T-helper 17 cell (primary cell): ENCODE data around the gene CTTNBP2NL. TPM values are rescaled to one million over a fixed set of nuclear protein-coding genes. Genes with fewer than 3 reads are reported as not detected.
"Not testable (repeated sequence)": the region's sequence is repeated elsewhere in the genome, so short reads cannot be mapped to it uniquely, and the experiment has no call there.

Source experiments
- ATAC-seq: fragments of 150-1000 bp; cut with Tn5 transposase; 2 replicates; pipeline ENCODE4 v1.10.0; 2021; ENCODE audit warnings: mild to moderate bottlenecking, moderate library complexity
- DNase-seq, 3 donors: peaks; one replicate each; pipeline versions ENCODE4 v3.0.0 to v3.0.0-alpha.2; 2020 to 2021
- H3K9me3 ChIP-seq: one replicate; pipeline ENCODE4 v1.7.0; 2013; ENCODE audit warnings: low read length, mild to moderate bottlenecking; ENCODE audit not compliant: control insufficient read depth, poor library complexity, severe bottlenecking
- H3K27ac Mint-ChIP-seq: one replicate; pipeline ENCODE4 v1.8.0; 2022; ENCODE audit warnings: mild to moderate bottlenecking, moderate library complexity, mixed read lengths
- H3K27me3 Mint-ChIP-seq: one replicate; pipeline ENCODE4 v1.8.0; 2022; ENCODE audit warnings: mixed read lengths
- H3K36me3 Mint-ChIP-seq: one replicate; pipeline ENCODE4 v1.8.0; 2022; ENCODE audit warnings: low read depth, mixed read lengths
- H3K4me1 Mint-ChIP-seq: one replicate; pipeline ENCODE4 v1.8.0; 2022; ENCODE audit warnings: mild to moderate bottlenecking, mixed read lengths
- H3K4me3 Mint-ChIP-seq: one replicate; pipeline ENCODE4 v1.8.0; 2022; ENCODE audit warnings: mild to moderate bottlenecking, moderate library complexity, mixed read lengths
- total RNA-seq, 4 donors: library from RNA in 2 of 4; stranded (reverse) in 2 of 4; gene quantifications; one replicate each; pipeline ENCODE4 v1.2.3 and lab custom pipeline; 2022 to 2026

CTTNBP2NL gene
- total RNA-seq, 2 donors from 2014 or later, result 0.45 to 0.91 TPM

- H3K27ac Mint-ChIP-seq, result peak overlapping the region; percentile 75
- DNase-seq (peak; percentile 68 to 83 (median 74)), ATAC-seq (peak; percentile 94)
- no peaks in the 10 kb centered on the region for H3K9me3 ChIP-seq
- no peaks in the 10 kb centered on the region for H3K36me3 Mint-ChIP-seq
- peaks cover 7% of the 10 kb centered on the region for H3K4me1 Mint-ChIP-seq
- H3K4me3 Mint-ChIP-seq, result peak overlapping the region; percentile 88
- peaks cover 52% of the 10 kb centered on the region for H3K27me3 Mint-ChIP-seq
These were observed 70.2 kb downstream of the CTTNBP2NL start for GRCh38 chr1:112466078-112466660.

DNA sequence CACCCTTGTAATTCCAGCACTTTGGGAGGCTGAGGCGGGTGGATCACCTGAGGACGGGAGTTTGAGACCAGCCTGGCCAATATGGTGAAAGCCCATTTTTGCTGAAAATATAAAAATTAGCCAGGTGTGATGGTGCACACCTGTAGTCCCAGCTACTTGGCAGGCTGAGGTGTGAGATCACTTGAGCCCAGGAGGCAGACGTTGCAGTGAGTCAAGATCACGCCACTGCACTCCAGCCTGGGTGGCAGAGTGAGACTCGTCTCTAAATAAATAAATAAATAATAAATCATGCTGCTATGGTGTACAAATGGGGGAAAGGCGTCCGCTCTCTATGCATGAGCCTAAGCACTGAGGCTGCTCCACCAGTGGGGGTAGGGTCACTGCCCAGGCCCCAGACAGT is 74.3 kb downstream of the CTTNBP2NL start:
- H3K27ac Mint-ChIP-seq, H3K4me1 Mint-ChIP-seq, ATAC-seq, DNase-seq, H3K9me3 ChIP-seq, H3K36me3 Mint-ChIP-seq, H3K4me3 Mint-ChIP-seq: not testable (repeated sequence)
- H3K27me3 Mint-ChIP-seq, result peaks cover 54% of the 10 kb centered on the region

DNA sequence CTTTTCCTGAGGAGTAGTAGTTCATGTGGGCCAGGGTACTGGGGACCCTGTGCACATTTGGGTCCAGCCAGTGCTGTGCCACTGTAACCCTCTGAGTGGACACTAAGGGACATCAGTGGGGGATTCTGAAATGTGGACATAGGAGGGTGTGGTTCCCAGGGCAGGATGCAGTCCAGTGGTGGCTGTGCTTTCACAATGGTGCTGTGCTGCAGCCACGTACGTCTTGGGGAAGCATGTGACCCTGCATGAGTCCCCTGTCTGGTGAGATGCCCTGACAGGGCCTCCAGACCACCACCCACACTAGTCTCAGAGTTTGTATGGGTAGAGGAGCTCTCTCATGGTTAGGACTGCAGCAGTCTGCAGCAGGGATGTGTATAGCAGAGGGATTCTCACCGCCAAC is 75.0 kb downstream of the CTTNBP2NL start:
- Mint-ChIP-seq H3K36me3 (no peaks in the 10 kb centered on the region), H3K27ac (no peak overlapping the region), H3K4me3 (no peak overlapping the region), H3K4me1 (peaks cover 4% of the 10 kb centered on the region), H3K27me3 (peaks cover 54% of the 10 kb centered on the region)
- DNase-seq, result no peak
- no peaks in the 10 kb centered on the region for H3K9me3 ChIP-seq
- no peak for ATAC-seq

- Mint-ChIP-seq H3K4me1 (no peaks in the 10 kb centered on the region), H3K36me3 (no peaks in the 10 kb centered on the region), H3K4me3 (no peak overlapping the region), H3K27me3 (peaks cover 54% of the 10 kb centered on the region), H3K27ac (no peak overlapping the region)
- ATAC-seq (no peak), DNase-seq (no peak)
- H3K9me3 ChIP-seq, result no peaks in the 10 kb centered on the region
These were observed 76.1 kb downstream of the CTTNBP2NL start for GRCh38 chr1:112472142-112472541.

GRCh38 chr1:112477550-112477949 is 81.5 kb downstream of the CTTNBP2NL start:
- no peaks in the 10 kb centered on the region for H3K4me1 Mint-ChIP-seq
- no peak for ATAC-seq
- no peak overlapping the region for H3K4me3 Mint-ChIP-seq
- H3K9me3 ChIP-seq, result no peaks in the 10 kb centered on the region
- H3K27ac Mint-ChIP-seq, result no peak overlapping the region
- peaks cover 21% of the 10 kb centered on the region for H3K27me3 Mint-ChIP-seq
- no peak for DNase-seq
- peaks cover 2% of the 10 kb centered on the region for H3K36me3 Mint-ChIP-seq

DNA sequence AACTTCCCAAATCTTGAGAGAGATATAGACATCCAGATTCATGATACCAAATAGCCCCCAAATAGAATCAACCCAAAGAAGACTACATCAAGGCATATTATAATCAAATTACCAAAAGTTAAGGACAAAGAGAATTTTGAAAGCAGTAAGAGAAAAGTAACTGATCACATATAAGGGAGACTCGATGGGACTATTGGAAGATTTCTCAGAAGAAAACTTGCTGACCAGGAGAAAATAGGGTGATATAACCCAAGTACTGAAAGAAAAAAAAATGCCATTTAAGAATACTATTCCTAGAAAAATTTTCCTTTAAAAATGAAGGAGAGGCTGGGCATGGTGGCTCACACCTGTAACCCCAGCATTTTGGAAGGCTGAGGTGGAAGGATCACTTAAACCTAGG is 82.3 kb downstream of the CTTNBP2NL start:
- Mint-ChIP-seq H3K4me1 (no peaks in the 10 kb centered on the region), H3K36me3 (peaks cover 2% of the 10 kb centered on the region), H3K4me3 (no peak overlapping the region), H3K27me3 (peaks cover 13% of the 10 kb centered on the region), H3K27ac (no peak overlapping the region)
- no peak for DNase-seq
- no peaks in the 10 kb centered on the region for H3K9me3 ChIP-seq
- ATAC-seq, result no peak

GRCh38 chr1:112486063-112486462 is 90.0 kb downstream of the CTTNBP2NL start:
- DNase-seq, H3K36me3 Mint-ChIP-seq, H3K9me3 ChIP-seq, ATAC-seq, H3K27ac Mint-ChIP-seq, H3K4me3 Mint-ChIP-seq, H3K4me1 Mint-ChIP-seq: not testable (repeated sequence)
- H3K27me3 Mint-ChIP-seq, result peaks cover 28% of the 10 kb centered on the region

- not testable (repeated sequence) for ATAC-seq, DNase-seq, H3K36me3 Mint-ChIP-seq, H3K27ac Mint-ChIP-seq, H3K4me1 Mint-ChIP-seq, H3K4me3 Mint-ChIP-seq, H3K9me3 ChIP-seq
- peaks cover 34% of the 10 kb centered on the region for H3K27me3 Mint-ChIP-seq
These were observed 91.7 kb downstream of the CTTNBP2NL start for GRCh38 chr1:112487686-112488085.

GRCh38 chr1:112488141-112488540 is 92.1 kb downstream of the CTTNBP2NL start:
- H3K9me3 ChIP-seq, result no peaks in the 10 kb centered on the region
- no peak for DNase-seq
- Mint-ChIP-seq H3K36me3 (no peaks in the 10 kb centered on the region), H3K4me1 (peaks cover 5% of the 10 kb centered on the region), H3K27me3 (peaks cover 38% of the 10 kb centered on the region), H3K27ac (no peak overlapping the region), H3K4me3 (no peak overlapping the region)
- no peak for ATAC-seq

DNA sequence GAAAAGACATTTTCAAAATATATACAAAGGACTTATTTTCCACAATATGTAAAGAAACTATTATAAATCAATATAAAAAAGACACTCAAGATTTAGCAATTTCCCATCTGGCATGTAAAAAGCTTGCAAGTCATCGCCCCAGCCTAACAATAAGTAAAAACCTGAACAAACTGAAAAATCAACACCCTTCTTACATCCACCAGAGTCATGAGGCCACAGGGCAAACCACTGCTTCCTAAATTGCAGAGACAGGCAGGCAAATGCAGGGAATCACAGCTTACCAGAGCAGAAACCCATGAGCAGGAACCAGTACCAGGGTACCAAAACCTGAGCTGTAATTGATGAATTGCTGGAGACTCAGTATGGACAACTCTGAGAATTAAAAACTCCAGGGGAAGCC is 96.1 kb downstream of the CTTNBP2NL start:
- no peaks in the 10 kb centered on the region for H3K9me3 ChIP-seq
- H3K4me3 Mint-ChIP-seq, result no peak overlapping the region
- peaks cover 59% of the 10 kb centered on the region for H3K27me3 Mint-ChIP-seq
- no peak for ATAC-seq
- no peak overlapping the region for H3K27ac Mint-ChIP-seq
- peaks cover 10% of the 10 kb centered on the region for H3K4me1 Mint-ChIP-seq
- peaks cover 2% of the 10 kb centered on the region for H3K36me3 Mint-ChIP-seq
- DNase-seq, result no peak

- no peaks in the 10 kb centered on the region for H3K9me3 ChIP-seq
- DNase-seq, result no peak
- ATAC-seq, result no peak
- peaks cover 72% of the 10 kb centered on the region for H3K27me3 Mint-ChIP-seq
- no peak overlapping the region for H3K4me3 Mint-ChIP-seq
- peaks cover 10% of the 10 kb centered on the region for H3K4me1 Mint-ChIP-seq
- no peak overlapping the region for H3K27ac Mint-ChIP-seq
- H3K36me3 Mint-ChIP-seq, result peaks cover 4% of the 10 kb centered on the region
These were observed 97.3 kb downstream of the CTTNBP2NL start for GRCh38 chr1:112493351-112493750.

DNA sequence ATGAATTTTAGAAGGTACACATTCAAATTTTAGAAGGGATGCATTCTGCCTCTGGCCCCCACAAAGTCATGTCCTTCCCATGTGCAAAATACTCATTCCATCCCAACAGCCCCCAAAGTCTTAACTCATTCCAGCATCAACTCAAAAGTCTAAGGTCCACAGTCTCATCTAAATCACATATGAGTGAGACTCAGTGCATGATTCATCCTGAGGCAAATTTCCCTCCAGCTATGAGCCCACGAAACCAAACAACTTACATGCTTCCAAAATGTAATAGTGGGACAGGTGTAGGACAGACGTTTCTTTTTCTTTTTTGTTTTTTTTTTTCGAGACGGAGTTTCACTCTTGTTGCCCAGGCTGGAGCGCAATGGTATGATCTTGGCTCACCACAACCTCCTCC is 100.3 kb downstream of the CTTNBP2NL start:
- no peak for ATAC-seq
- peaks cover 70% of the 10 kb centered on the region for H3K27me3 Mint-ChIP-seq
- H3K9me3 ChIP-seq, result no peaks in the 10 kb centered on the region
- no peak overlapping the region for H3K27ac Mint-ChIP-seq
- H3K4me3 Mint-ChIP-seq, result no peak overlapping the region
- no peak for DNase-seq
- H3K4me1 Mint-ChIP-seq, result peaks cover 13% of the 10 kb centered on the region
- H3K36me3 Mint-ChIP-seq, result peaks cover 4% of the 10 kb centered on the region

DNA sequence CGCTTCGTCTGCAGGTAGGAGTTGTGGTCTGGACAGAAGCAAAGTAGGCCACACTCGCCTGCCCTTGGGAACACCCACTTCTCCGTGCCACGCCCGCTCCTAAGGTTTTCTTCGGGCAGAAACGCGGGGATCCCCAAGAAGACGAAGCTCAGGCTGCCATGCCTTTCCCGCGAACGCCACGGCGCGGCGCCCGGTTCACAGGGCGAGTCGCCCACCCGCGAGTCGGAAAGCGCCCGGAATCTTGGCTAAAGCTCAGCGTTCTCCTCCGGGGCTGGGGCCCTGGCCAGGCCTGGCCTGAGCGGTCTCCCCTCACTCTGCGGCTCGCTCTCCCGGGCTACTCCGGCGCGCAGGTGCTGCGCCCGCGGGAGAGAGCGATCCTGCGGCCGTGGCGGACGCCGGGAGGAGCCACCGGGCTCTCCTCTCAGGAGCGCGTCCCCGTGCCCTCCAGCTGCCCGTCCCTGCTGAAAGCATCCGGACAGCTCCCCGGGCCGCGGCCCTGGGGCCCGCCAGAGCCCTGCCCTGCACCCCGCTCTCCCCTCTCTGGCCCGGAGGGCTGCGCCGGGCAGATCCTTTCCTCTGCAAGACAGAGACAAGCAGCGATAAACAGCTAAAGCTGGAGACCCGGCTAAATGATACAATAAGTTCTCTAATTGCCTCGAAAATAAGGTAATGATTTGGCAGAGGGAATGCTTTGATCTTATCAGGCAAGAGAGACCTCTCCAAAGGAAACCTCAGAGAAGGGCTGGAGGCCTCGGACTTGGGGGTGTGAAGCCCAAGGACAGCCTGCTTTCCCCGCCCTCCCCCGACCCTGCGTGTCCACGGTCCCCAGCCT is 106.0 kb downstream of the CTTNBP2NL start:
- Mint-ChIP-seq H3K4me3 (peak overlapping the region; percentile 82), H3K27me3 (peaks cover 70% of the 10 kb centered on the region), H3K27ac (no peak overlapping the region), H3K36me3 (peaks cover 10% of the 10 kb centered on the region), H3K4me1 (peaks cover 10% of the 10 kb centered on the region)
- H3K9me3 ChIP-seq, result no peaks in the 10 kb centered on the region
- DNase-seq (peak; percentile 34 to 45 (median 35)), ATAC-seq (peak; percentile 86)

GRCh38 chr1:112502826-112503225 is 106.8 kb downstream of the CTTNBP2NL start:
- ATAC-seq (no peak), DNase-seq (no peak)
- Mint-ChIP-seq H3K4me1 (peaks cover 12% of the 10 kb centered on the region), H3K27ac (no peak overlapping the region), H3K36me3 (peaks cover 8% of the 10 kb centered on the region), H3K27me3 (peaks cover 68% of the 10 kb centered on the region), H3K4me3 (peak overlapping the region; percentile 82)
- H3K9me3 ChIP-seq, result no peaks in the 10 kb centered on the region
